HEK293T (cell line): ENCODE results near the gene CC2D1A.

ENCODE experiments used
- CTCF ChIA-PET: fragments of 350-600 bp; formaldehyde crosslinking; extraction: SDS; loops from one replicate; lab custom pipeline; 2021; ENCODE audit warnings: antibody characterized with exemption, inconsistent platforms; lab: Yijun Ruan, JAX
- POLR2A ChIA-PET: fragments of 350-600 bp; formaldehyde crosslinking; extraction: SDS; loops from one replicate; lab custom pipeline; 2020; ENCODE audit warnings: antibody characterized with exemption, inconsistent platforms; lab: Yijun Ruan, JAX
- DNase-seq: peaks from one replicate; pipeline ENCODE4 v3.0.0; 2012; ENCODE audit warnings: mixed read lengths; ENCODE audit errors: extremely low spot score
- ARNT ChIP-seq: fragments of 450-650 bp; IDR thresholded peaks from 2 replicates; pipeline ENCODE4 v1.6.1; 2017; ENCODE audit warnings: mild to moderate bottlenecking
- BHLHE40 ChIP-seq: fragments of 450-650 bp; IDR thresholded peaks from 2 replicates; pipeline ENCODE4 v1.6.1; 2016; ENCODE audit warnings: mild to moderate bottlenecking, moderate library complexity, borderline replicate concordance
- CTBP1 ChIP-seq: fragments of 450-650 bp; IDR thresholded peaks from 2 replicates; pipeline ENCODE4 v1.6.1; 2016; ENCODE audit warnings: borderline replicate concordance
- ELF4 ChIP-seq: fragments of 450-650 bp; IDR thresholded peaks from 2 replicates; pipeline ENCODE4 v1.6.1; 2017; ENCODE audit warnings: antibody characterized with exemption
- FOXA1 ChIP-seq: fragments of 450-650 bp; IDR thresholded peaks from 2 replicates; pipeline ENCODE4 v1.6.1; 2016; ENCODE audit warnings: mild to moderate bottlenecking
- FOXK2 ChIP-seq: fragments of 450-650 bp; IDR thresholded peaks from 2 replicates; pipeline ENCODE4 v1.6.1; 2016; ENCODE audit warnings: mild to moderate bottlenecking
- FOXM1 ChIP-seq: fragments of 450-650 bp; IDR thresholded peaks from 2 replicates; pipeline ENCODE4 v1.6.1; 2017; ENCODE audit warnings: mild to moderate bottlenecking, borderline replicate concordance
- HDGF ChIP-seq: fragments of 450-650 bp; IDR thresholded peaks from 2 replicates; pipeline ENCODE4 v1.6.1; 2017; ENCODE audit warnings: antibody characterized with exemption, borderline replicate concordance
- L3MBTL2 ChIP-seq: fragments of 450-650 bp; conservative IDR thresholded peaks from 2 replicates; pipeline ENCODE4 v1.6.1; 2016; ENCODE audit warnings: mild to moderate bottlenecking
- LEF1 ChIP-seq: fragments of 450-650 bp; IDR thresholded peaks from 2 replicates; pipeline ENCODE4 v1.6.1; 2017; ENCODE audit warnings: mild to moderate bottlenecking, borderline replicate concordance
- NFRKB ChIP-seq: fragments of 450-650 bp; IDR thresholded peaks from 2 replicates; pipeline ENCODE4 v1.6.1; 2016; ENCODE audit warnings: mild to moderate bottlenecking, moderate library complexity
- SP1 ChIP-seq: fragments of 450-650 bp; IDR thresholded peaks from 2 replicates; pipeline ENCODE4 v1.6.1; 2017
- SUZ12 ChIP-seq: fragments of 450-650 bp; IDR thresholded peaks from 2 replicates; pipeline ENCODE4 v1.6.1; 2016; ENCODE audit warnings: mild to moderate bottlenecking
- TARDBP ChIP-seq: fragments of 450-650 bp; IDR thresholded peaks from 2 replicates; pipeline ENCODE4 v1.6.1; 2016
- ZNF384 ChIP-seq: fragments of 450-650 bp; IDR thresholded peaks from 2 replicates; pipeline ENCODE4 v1.6.1; 2016
- TF ChIP-seq, protein P1 (sequence below): fragments of 450-650 bp; IDR thresholded peaks from 2 replicates; pipeline ENCODE4 v1.6.1; 2016

CC2D1A gene

DNA sequence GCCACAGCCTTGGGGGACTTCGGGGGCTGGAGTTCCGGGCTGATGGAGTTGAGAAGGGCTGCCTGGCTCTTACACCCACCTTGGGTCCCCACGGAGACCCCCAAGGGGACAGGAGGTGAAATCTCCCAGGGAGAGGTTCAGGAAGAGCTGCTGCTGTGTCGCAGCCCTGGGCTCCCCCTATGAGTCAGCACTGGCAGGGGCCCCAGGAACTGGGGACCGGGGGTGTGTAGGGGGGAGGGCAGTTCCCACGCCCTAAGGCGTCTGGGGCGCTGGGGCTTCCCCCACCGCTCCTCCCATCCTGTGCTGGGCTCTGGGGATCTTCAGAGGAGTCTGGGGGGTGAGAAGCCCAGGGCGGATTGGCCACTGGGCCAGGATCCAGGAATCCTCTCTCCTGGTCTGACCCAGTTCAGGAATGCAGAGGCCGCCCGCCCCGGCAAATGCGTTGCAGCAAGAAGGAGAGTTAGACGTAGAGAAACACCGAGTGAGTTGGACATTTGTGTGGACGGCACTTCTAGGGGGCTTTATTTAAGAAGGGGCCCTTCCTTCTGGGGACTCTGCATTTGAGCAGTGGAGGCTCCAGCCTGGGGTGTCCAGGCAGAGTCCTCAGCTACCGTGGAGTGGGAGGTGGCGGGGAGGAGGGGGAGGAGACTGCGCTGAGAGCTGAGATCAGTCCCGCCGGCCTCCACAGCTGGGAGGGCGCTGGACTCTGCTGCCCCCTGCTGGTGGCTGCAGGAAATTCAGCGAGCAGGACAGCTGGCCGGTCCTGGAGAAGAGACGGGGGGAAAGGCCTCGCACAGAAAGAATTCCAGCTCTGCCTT lies 44.1 kb upstream of the CC2D1A start:
- ChIA-PET CTCF (interaction anchor here (0.6 to 1.4 kb wide), 16 partner anchors 8 to 914 kb away, joined by 3 to 12 read pairs (median 4); partner anchors contain the start of gene C19orf53), POLR2A (interaction anchor here (0.7 to 2.4 kb wide), 8 partner anchors 15 to 143 kb away, joined by 3 to 11 read pairs (median 4); partner anchors contain the start of genes C19orf53 and ZSWIM4)
- DNase-seq: peak; percentile 91
- TF ChIP-seq FOXK2 (no peak), BHLHE40 (no peak), ARNT (no peak), FOXA1 (no peak), SUZ12 (no peak), ZNF384 (no peak), ELF4 (no peak), LEF1 (no peak), HDGF (no peak), NFRKB (no peak), FOXM1 (no peak), TARDBP (no peak), SP1 (no peak), CTBP1 (no peak), L3MBTL2 (no peak)
- TF ChIP-seq, protein P1, sequence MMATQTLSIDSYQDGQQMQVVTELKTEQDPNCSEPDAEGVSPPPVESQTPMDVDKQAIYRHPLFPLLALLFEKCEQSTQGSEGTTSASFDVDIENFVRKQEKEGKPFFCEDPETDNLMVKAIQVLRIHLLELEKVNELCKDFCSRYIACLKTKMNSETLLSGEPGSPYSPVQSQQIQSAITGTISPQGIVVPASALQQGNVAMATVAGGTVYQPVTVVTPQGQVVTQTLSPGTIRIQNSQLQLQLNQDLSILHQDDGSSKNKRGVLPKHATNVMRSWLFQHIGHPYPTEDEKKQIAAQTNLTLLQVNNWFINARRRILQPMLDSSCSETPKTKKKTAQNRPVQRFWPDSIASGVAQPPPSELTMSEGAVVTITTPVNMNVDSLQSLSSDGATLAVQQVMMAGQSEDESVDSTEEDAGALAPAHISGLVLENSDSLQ: no peak

DNA sequence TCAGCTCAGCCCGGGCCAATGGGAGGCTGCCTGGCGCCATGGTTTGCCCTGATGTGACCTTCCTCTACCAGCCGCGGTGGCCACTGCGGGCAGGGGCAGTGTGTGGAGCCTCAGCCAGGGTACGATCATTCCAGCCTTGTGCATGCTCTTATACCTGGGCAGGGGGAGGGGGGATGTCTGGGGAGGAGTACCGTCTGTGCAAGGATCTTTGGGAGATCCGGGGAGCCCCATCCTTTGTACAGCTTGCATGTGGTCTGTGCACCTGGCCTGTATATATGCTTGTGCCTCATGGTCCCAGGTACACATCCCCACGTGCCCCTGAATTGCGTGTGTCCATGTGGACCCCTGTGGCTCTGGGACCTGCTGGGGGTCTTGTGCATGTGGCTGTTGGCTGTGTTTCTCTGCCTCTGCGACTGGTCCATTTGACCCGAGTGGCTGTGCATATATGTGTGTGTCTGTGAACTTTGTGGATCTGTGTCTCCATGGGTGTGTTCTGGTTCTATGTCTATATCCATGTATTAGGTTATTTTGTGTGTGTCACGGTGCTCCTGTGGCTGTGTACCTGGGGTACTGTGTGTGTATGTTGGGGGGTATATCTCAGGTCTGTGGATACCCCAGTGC lies 41.8 kb upstream of the CC2D1A start:
- DNase-seq: no peak
- ChIA-PET CTCF (interaction anchor here (0.5 to 0.9 kb wide), 2 partner anchors 81 to 83 kb away, joined by 3 to 6 read pairs; no protein-coding TSS in a partner anchor), POLR2A (interaction anchor here (1.3 to 2.4 kb wide), 2 partner anchors 90 to 100 kb away, joined by 3 to 11 read pairs; partner anchors contain the start of genes C19orf53 and MRI1)
- TF ChIP-seq L3MBTL2 (no peak), FOXA1 (no peak), FOXK2 (no peak), ARNT (no peak), CTBP1 (no peak), FOXM1 (no peak), TARDBP (no peak), NFRKB (no peak), BHLHE40 (no peak), ZNF384 (no peak), SUZ12 (no peak), SP1 (no peak), LEF1 (no peak)
- TF ChIP-seq, protein P1: no peak

DNA sequence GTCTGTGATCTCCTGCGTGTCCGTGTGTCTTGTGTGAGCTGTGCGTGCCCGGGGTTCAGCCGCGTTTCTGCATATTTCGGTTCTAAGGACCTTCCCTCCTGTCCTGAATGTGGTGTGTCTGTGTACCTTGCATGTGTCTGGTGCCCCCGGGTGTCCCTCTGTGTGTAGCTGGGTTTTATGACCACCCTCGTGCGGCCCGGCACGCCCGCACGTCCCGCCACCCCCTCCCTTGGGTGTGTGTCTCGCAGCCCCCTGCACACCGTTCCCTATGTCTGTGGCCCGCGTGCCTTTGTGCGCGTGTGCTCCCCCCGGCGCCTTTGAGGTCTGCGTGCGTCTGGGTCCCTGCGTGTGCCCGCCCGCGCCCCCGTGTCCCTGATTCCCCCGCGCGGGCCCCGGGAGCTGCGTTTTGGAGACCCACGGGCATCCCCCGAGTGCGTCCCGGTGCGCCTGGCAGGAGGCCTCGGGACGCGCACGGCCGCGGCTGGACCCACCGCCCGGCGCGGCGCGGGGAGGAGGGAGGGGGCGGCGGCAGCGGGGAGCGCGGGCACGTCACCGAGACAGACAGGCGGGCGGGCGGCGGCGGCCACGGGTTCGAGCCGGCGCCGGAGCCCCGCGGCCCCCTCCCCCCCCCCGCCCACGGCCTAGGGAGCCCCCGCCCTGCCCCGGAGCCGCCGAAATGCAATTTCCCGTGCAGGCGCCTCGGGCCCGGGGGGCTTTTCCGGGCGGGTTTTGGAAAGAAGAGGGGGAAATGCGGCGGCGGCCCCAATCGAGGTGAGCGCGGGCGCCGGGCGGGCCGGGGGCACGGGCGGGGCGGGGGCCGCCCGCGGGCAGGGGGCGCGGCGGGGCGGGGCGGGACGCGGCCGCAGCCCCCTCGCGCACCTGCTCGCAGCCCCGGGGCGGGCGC lies 41.1 kb upstream of the CC2D1A start:
- ChIA-PET POLR2A (no interaction called here), CTCF (interaction anchor here (0.9 kb wide), 1 partner anchor 82 kb away, joined by 3 read pairs; no protein-coding TSS in a partner anchor)
- no peak for DNase-seq
- no peak for TF ChIP-seq FOXM1
- TF ChIP-seq ARNT: no peak
- no peak for TF ChIP-seq BHLHE40
- TF ChIP-seq, protein P1: no peak
- no peak for TF ChIP-seq SP1
- TF ChIP-seq TARDBP: no peak
- no peak for TF ChIP-seq ELF4
- no peak for TF ChIP-seq ZNF384

DNA sequence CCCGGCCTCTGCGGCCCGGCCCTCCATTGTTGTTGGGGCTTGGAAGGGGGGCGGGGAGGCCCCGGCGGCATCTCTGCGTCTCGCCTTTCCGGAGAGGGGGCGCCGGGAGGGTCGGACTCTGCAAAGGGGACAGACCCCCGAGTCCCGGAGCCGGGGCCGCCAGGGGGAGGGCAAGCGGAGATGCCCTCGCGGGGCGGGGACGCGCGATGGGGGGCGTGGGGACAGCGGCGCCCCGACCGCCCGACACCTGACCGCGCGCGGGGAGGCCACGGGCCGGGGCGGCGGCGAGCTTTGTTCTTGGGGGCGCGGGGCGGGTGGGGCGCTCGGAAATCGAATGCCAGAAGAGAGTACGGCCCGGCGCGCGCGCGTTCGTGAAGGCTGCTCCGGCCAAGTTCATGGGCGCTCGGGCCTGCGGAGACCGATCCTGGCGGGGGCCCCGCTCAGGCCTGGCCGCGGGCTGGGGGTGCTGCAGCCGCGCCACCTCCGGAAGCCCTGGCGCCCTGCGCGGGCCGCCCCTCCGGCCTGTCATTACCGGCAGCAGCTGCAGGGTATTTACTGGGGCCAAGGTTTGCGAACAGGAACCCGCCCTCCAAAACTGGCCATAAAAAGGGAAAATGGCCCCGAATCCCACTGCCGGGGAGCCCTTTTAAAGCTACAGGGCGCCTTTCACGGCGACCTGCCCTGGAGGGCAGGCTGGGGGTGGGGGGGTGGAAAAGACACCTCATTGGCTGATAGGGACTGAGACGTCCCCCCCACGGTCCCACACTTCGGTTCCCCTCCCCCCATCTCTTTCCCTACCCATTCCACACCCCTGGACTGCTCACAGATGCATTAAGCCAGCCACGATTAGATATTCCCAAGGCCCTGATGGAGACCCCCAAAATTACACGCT lies 40.2 kb upstream of the CC2D1A start:
- no peak for TF ChIP-seq L3MBTL2
- TF ChIP-seq TARDBP: no peak
- TF ChIP-seq LEF1: no peak
- TF ChIP-seq ARNT: no peak
- TF ChIP-seq BHLHE40: no peak
- no peak for TF ChIP-seq SUZ12
- no peak for TF ChIP-seq FOXA1
- TF ChIP-seq ZNF384: no peak
- no peak for TF ChIP-seq CTBP1
- TF ChIP-seq NFRKB: no peak
- no peak for TF ChIP-seq FOXM1
- no peak for TF ChIP-seq HDGF
- TF ChIP-seq, protein P1: no peak
- TF ChIP-seq ELF4: no peak

More for the DNA sequence above, 40.2 kb upstream of the CC2D1A start:
- no peak for DNase-seq
- CTCF ChIA-PET: no interaction called here
- POLR2A ChIA-PET: interaction anchor here (0.7 kb wide), 1 partner anchor 118 kb away, joined by 4 read pairs; a partner anchor contains a TSS
